ENCODE data around the gene RIIAD1. TPM values are rescaled to one million over a fixed set of nuclear protein-coding genes. Genes with fewer than 3 reads are reported as not detected.
A peak's percentile ranks its signal among the peaks of the same experiment; 100 is the strongest.

Gene RIIAD1
- total and polyA plus RNA-seq, 2 experiments from 2014 or later = not detected

DNA sequence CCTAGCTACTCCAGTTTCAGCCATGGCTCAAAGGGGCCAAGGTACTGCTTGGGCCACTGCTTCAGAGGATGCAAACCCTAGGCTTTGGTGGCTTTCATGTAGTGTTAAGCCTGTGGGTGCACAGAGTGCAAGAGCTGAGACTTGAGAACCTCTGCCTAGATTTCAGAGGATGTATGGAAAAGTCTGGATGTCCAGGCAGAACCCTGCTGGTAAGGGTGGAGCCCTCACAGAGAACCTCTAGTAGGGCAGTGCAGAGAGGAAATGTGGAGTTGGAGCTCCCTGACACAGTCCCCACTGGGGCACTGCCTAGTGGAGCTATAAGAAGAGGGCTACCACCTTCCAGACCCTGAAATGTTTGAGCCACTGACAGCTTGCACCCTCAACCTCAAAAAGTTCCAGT lies 16.2 kb downstream of the RIIAD1 start:
- Histone ChIP-seq H3K4me3 (no peak overlapping the region), H3K79me2 (no peaks in the 10 kb centered on the region), H3K4me1 (ENCODE audit: insufficient read depth) (no peaks in the 10 kb centered on the region), H3K36me3 (replicated peaks; ENCODE audit: insufficient read depth, low read depth) (no peaks in the 10 kb centered on the region), H3K9me3 (ENCODE audit: low read depth) (no peaks in the 10 kb centered on the region), H4K20me1 (ENCODE audit: insufficient read depth, poor library complexity, severe bottlenecking) (no peaks in the 10 kb centered on the region), H2AFZ (no peak overlapping the region), H3K27ac (no peak overlapping the region), H3K27me3 (no peaks in the 10 kb centered on the region), H3K4me2 (no peak overlapping the region), H3K9me2 (replicated peaks; ENCODE audit: insufficient read depth) (no peaks in the 10 kb centered on the region)
- TF ChIP-seq EZH2phosphoT487 (IDR thresholded peaks at IDR 0.05; ENCODE audit: low read depth, severe bottlenecking, unreplicated experiment) (no peak), EZH2 (IDR thresholded peaks at IDR 0.05; ENCODE audit: borderline replicate concordance) (no peak)
- TF ChIP-seq, protein P1, sequence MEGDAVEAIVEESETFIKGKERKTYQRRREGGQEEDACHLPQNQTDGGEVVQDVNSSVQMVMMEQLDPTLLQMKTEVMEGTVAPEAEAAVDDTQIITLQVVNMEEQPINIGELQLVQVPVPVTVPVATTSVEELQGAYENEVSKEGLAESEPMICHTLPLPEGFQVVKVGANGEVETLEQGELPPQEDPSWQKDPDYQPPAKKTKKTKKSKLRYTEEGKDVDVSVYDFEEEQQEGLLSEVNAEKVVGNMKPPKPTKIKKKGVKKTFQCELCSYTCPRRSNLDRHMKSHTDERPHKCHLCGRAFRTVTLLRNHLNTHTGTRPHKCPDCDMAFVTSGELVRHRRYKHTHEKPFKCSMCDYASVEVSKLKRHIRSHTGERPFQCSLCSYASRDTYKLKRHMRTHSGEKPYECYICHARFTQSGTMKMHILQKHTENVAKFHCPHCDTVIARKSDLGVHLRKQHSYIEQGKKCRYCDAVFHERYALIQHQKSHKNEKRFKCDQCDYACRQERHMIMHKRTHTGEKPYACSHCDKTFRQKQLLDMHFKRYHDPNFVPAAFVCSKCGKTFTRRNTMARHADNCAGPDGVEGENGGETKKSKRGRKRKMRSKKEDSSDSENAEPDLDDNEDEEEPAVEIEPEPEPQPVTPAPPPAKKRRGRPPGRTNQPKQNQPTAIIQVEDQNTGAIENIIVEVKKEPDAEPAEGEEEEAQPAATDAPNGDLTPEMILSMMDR (IDR thresholded peaks at IDR 0.05; ENCODE audit: poor library complexity) = no peak
- DNase-seq (ENCODE audit: low spot score) = no peak

DNA sequence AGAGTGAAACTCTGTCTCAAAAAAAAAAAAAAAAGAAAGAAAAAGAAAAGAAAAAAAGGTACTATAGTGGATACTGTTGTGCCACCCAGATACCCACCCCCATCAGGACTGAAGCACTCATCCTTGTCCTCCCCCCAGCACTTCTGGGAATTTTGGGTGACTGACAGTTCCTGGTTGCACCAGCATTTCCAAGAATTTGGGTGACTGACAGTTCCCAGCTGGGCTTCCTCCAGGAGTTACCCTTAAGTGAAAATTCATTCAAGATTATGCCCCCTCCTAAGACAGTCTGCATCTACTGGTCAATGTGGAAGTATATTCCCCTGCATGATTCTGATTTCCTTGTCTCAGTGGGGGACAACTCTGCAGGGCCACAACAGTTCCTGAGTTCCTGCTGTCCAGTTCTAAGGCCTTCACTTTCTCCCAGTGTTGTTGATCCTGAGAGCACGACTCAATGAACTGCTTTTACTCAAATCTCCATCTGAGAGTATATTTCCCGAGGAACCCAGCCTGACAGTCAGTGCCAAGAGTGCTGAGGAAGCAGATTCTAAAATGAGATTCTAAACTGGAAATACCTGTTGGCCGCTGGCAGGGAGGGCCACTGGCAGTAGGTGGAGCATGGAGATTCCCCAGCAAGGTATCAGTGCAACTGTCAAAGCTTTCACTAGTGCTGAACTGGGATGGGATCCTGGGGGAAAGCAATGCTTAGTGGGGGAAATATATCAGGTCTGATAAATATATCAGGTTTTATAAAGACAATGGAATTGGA lies 18.5 kb downstream of the RIIAD1 start:
- no peak overlapping the region for H3K27ac ChIP-seq
- H3K4me1 ChIP-seq (ENCODE audit: insufficient read depth) = no peaks in the 10 kb centered on the region
- no peaks in the 10 kb centered on the region for H3K9me3 ChIP-seq (ENCODE audit: low read depth)
- no peak for TF ChIP-seq EZH2 (IDR thresholded peaks at IDR 0.05; ENCODE audit: borderline replicate concordance)
- TF ChIP-seq, protein P1 (IDR thresholded peaks at IDR 0.05; ENCODE audit: poor library complexity) = no peak
- no peak for TF ChIP-seq EZH2phosphoT487 (IDR thresholded peaks at IDR 0.05; ENCODE audit: low read depth, severe bottlenecking, unreplicated experiment)
- no peak overlapping the region for H3K4me2 ChIP-seq
- no peaks in the 10 kb centered on the region for H3K36me3 ChIP-seq (replicated peaks; ENCODE audit: insufficient read depth, low read depth)
- no peaks in the 10 kb centered on the region for H4K20me1 ChIP-seq (ENCODE audit: insufficient read depth, poor library complexity, severe bottlenecking)
- no peak overlapping the region for H3K4me3 ChIP-seq
- H3K9me2 ChIP-seq (replicated peaks; ENCODE audit: insufficient read depth) = no peaks in the 10 kb centered on the region
- H2AFZ ChIP-seq = no peak overlapping the region
- WGBS (ENCODE audit: low lambda C conversion rate, missing lambda C conversion rate) = 43% methylated on average over 3 of the region's 3 CpGs
- H3K79me2 ChIP-seq = no peaks in the 10 kb centered on the region
- peak; percentile 56 for DNase-seq (ENCODE audit: low spot score)
- peaks cover 6% of the 10 kb centered on the region for H3K27me3 ChIP-seq

DNA sequence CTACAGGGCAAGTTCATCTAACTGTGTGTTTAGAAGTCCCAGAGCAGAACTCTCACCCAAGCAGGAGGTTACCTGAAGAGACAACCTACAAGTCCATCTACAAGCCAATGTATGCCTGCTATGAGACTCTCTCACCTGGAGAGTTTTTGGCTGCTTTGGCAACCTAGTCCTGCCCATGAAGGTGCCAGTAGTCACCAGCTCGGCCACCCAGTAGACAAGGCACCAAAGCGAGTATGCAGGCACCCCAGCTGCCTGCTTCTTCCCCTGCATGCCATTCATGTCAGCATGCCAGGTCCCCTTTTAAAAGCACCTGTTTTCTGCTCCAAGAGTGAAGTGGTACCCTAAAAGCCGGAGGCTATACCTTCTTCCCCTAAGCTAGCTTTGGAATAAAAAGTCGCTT lies 20.2 kb downstream of the RIIAD1 start:
- DNase-seq (ENCODE audit: low spot score) = no peak
- H3K4me1 ChIP-seq (ENCODE audit: insufficient read depth) = no peaks in the 10 kb centered on the region
- TF ChIP-seq, protein P1 (IDR thresholded peaks at IDR 0.05; ENCODE audit: poor library complexity) = no peak
- no peak for TF ChIP-seq EZH2 (IDR thresholded peaks at IDR 0.05; ENCODE audit: borderline replicate concordance)
- no peak for TF ChIP-seq EZH2phosphoT487 (IDR thresholded peaks at IDR 0.05; ENCODE audit: low read depth, severe bottlenecking, unreplicated experiment)
- H3K9me3 ChIP-seq (ENCODE audit: low read depth) = no peaks in the 10 kb centered on the region
- H3K9me2 ChIP-seq (replicated peaks; ENCODE audit: insufficient read depth) = no peaks in the 10 kb centered on the region
- no peak overlapping the region for H3K4me2 ChIP-seq
- H3K79me2 ChIP-seq = no peaks in the 10 kb centered on the region
- H3K4me3 ChIP-seq = no peak overlapping the region
- WGBS (ENCODE audit: low lambda C conversion rate, missing lambda C conversion rate) = 90% methylated on average over 4 of the region's 4 CpGs
- H3K27me3 ChIP-seq = peaks cover 6% of the 10 kb centered on the region
- no peak overlapping the region for H2AFZ ChIP-seq
- no peaks in the 10 kb centered on the region for H4K20me1 ChIP-seq (ENCODE audit: insufficient read depth, poor library complexity, severe bottlenecking)
- H3K36me3 ChIP-seq (replicated peaks; ENCODE audit: insufficient read depth, low read depth) = no peaks in the 10 kb centered on the region
- H3K27ac ChIP-seq = no peak overlapping the region
